ES-I3 (cell line): Measurements from ENCODE around the gene RNU6-1.

ENCODE experiments used
- H3K36me3 ChIP-seq: 2 replicates; pipeline ENCODE4 v1.6.1; 2013; ENCODE audit warnings: mild to moderate bottlenecking, low read length, control low read depth, moderate library complexity; ENCODE audit not compliant: insufficient read depth
- H3K4me1 ChIP-seq: 2 replicates; pipeline ENCODE4 v1.6.1; 2013; ENCODE audit warnings: mild to moderate bottlenecking, control low read depth, low read length; ENCODE audit not compliant: insufficient read depth
- H3K9ac ChIP-seq: 2 replicates; pipeline ENCODE4 v1.6.1; 2013; ENCODE audit warnings: low read depth, mild to moderate bottlenecking, low read length, moderate library complexity
- H3K9me3 ChIP-seq: 2 replicates; pipeline ENCODE4 v1.6.1; 2013; ENCODE audit warnings: mild to moderate bottlenecking, low read length, moderate library complexity; ENCODE audit not compliant: control insufficient read depth, insufficient read depth

The RNU6-1 gene

GRCh38 chr15:67869701-67870100, 29.9 kb upstream of the RNU6-1 start:
- Histone ChIP-seq H3K9ac (no peak overlapping the region), H3K4me1 (no peaks in the 10 kb centered on the region), H3K36me3 (no peaks in the 10 kb centered on the region), H3K9me3 (no peaks in the 10 kb centered on the region)

- Histone ChIP-seq H3K4me1 (no peaks in the 10 kb centered on the region), H3K36me3 (no peaks in the 10 kb centered on the region), H3K9me3 (no peaks in the 10 kb centered on the region), H3K9ac (no peak overlapping the region)
Observed at GRCh38 chr15:67865766-67866165, 25.9 kb upstream of the RNU6-1 start.

GRCh38 chr15:67865331-67865730, 25.5 kb upstream of the RNU6-1 start:
- H3K36me3 ChIP-seq, result no peaks in the 10 kb centered on the region
- no peak overlapping the region for H3K9ac ChIP-seq
- H3K9me3 ChIP-seq, result no peaks in the 10 kb centered on the region
- no peaks in the 10 kb centered on the region for H3K4me1 ChIP-seq

DNA sequence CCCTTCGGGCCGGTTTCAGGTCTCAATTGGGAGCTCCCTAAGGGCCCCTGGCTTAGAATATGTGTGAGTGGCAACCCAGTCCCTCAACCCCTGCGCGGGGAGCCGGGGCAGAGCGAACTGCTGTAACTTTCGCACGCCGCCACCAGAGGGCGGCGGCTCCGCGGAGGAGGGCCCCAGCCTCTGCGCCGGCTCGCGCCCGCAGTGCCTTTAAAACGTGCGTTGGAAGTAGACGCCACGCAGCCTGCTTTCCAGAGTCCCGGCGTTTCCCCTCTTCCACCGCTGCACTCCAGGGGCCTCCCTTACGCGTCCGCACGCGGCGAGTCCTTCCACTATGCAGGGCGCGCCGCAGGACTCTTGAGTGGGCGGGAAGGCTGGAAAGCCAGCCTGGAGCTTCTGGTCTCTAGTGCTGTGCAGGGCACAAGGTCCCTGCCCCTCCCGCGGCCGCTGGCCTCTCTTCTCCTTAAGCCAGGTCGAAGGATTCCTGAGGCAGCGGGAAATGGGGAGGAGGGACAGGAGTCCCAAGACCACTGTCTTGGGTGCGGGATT, 23.7 kb upstream of the RNU6-1 start:
- no peaks in the 10 kb centered on the region for H3K4me1 ChIP-seq
- no peaks in the 10 kb centered on the region for H3K9me3 ChIP-seq
- no peaks in the 10 kb centered on the region for H3K36me3 ChIP-seq
- peak overlapping the region; percentile 58 for H3K9ac ChIP-seq

- H3K36me3 ChIP-seq, result no peaks in the 10 kb centered on the region
- H3K9me3 ChIP-seq, result no peaks in the 10 kb centered on the region
- no peaks in the 10 kb centered on the region for H3K4me1 ChIP-seq
- no peak overlapping the region for H3K9ac ChIP-seq
Observed at GRCh38 chr15:67862750-67863441, 23.1 kb upstream of the RNU6-1 start.

DNA sequence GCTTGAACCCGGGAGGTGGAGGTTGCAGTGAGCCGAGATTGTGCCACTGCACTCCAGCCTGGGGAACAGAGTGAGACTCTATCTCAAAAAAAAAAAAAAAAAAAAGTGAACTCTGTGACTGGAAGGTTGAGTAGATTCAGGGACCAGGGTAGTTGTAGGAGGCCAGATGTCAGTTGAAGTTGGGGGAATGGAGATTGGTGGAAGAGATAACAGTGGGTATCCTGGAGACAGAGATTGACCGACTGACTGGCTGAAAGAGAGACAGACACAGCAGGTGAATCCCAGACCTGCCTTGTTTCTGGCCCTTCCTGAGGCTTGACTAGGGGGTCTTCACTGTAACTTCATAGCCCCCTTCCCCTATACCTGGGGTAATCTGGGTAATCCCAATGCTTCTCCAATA, 22.1 kb upstream of the RNU6-1 start:
- Histone ChIP-seq H3K4me1 (0 out of 2 replicates have a peak, but pooled peaks cover 5% of the 10 kb centered on the region), H3K9me3 (no peaks in the 10 kb centered on the region), H3K36me3 (no peaks in the 10 kb centered on the region), H3K9ac (no peak overlapping the region)

GRCh38 chr15:67859331-67859946, 19.6 kb upstream of the RNU6-1 start:
- Histone ChIP-seq H3K9me3 (no peaks in the 10 kb centered on the region), H3K4me1 (peaks cover 7% of the 10 kb centered on the region), H3K9ac (no peak overlapping the region)

GRCh38 chr15:67857220-67857619, 17.4 kb upstream of the RNU6-1 start:
- peaks cover 24% of the 10 kb centered on the region for H3K4me1 ChIP-seq

More at GRCh38 chr15:67859331-67859946, 19.6 kb upstream of the RNU6-1 start:
- no peaks in the 10 kb centered on the region for H3K36me3 ChIP-seq

GRCh38 chr15:67855842-67856241, 16.0 kb upstream of the RNU6-1 start:
- Histone ChIP-seq H3K9ac (no peak overlapping the region), H3K36me3 (no peaks in the 10 kb centered on the region), H3K4me1 (peaks cover 30% of the 10 kb centered on the region)

More at GRCh38 chr15:67857220-67857619, 17.4 kb upstream of the RNU6-1 start:
- Histone ChIP-seq H3K9me3 (no peaks in the 10 kb centered on the region), H3K9ac (no peak overlapping the region), H3K36me3 (no peaks in the 10 kb centered on the region)

DNA sequence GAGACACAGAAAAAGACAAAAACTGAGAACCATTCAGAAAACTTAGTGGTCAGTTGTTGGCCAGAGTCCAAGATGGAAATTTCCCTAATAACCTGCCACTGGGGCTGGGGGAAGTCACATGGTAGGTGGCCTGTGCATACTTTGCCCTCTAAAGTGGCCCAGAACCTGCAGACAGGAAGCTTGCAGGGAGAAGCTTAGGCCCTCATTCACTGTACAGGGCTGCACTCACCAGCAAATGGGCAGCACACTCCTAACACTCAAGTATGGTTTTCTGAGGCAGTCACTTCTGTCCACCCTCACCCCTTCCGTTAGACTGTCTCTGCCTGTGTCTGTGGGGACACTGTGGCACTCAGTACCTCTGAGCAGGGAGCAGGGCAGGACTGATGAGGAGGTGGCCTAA, 14.5 kb upstream of the RNU6-1 start:
- no peaks in the 10 kb centered on the region for H3K36me3 ChIP-seq
- H3K4me1 ChIP-seq, result peaks cover 35% of the 10 kb centered on the region
- no peak overlapping the region for H3K9ac ChIP-seq
- H3K9me3 ChIP-seq, result no peaks in the 10 kb centered on the region

More at GRCh38 chr15:67855842-67856241, 16.0 kb upstream of the RNU6-1 start:
- no peaks in the 10 kb centered on the region for H3K9me3 ChIP-seq

DNA sequence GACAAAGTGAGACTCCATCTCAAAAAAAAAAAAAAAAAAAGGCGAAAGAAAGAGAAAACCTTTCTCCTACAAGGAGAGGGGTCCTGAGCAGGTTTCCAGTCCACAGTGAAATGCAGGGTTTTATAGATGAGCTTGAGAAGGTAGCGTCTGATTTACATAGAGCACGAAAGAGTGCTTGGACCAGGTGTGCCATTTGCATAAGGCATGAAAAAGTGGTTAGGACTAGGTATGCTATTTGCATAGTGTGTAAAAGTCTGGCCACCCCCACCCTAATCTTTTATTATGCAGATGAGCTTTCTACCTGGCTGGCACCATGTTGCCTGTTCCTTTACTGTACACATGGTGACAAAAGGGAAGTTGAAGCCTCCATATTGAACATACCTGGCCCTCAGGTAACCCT, 13.6 kb upstream of the RNU6-1 start:
- H3K9ac ChIP-seq, result no peak overlapping the region
- H3K36me3 ChIP-seq, result no peaks in the 10 kb centered on the region
- peaks cover 36% of the 10 kb centered on the region for H3K4me1 ChIP-seq

DNA sequence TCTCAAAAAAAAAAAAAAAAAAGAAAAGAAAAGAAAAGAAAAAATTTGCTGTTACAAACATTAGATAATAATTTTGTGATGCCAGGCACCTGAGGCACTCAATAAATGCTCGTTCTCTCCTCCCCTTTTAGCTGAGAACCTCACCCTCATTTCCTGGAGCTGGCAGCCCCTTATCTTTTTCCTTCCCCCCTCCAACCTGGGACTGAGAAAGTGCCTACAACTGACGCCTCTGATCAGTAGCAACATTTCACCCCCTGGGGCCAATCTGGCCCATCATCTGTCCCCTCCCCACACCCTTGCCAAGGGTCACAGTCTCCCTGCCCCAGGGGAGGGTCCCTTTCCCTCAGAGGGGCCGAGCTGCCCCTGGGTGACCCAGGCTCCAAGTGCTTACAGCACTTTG, 12.6 kb upstream of the RNU6-1 start:
- H3K9me3 ChIP-seq, result no peaks in the 10 kb centered on the region
- H3K9ac ChIP-seq, result no peak overlapping the region
- H3K36me3 ChIP-seq, result no peaks in the 10 kb centered on the region
- peaks cover 36% of the 10 kb centered on the region for H3K4me1 ChIP-seq

More for the DNA sequence above, 13.6 kb upstream of the RNU6-1 start:
- H3K9me3 ChIP-seq, result no peaks in the 10 kb centered on the region

GRCh38 chr15:67850994-67851571, 11.2 kb upstream of the RNU6-1 start:
- Histone ChIP-seq H3K9ac (no peak overlapping the region), H3K9me3 (no peaks in the 10 kb centered on the region), H3K36me3 (no peaks in the 10 kb centered on the region), H3K4me1 (peaks cover 33% of the 10 kb centered on the region)

- Histone ChIP-seq H3K36me3 (no peaks in the 10 kb centered on the region), H3K9ac (no peak overlapping the region), H3K9me3 (no peaks in the 10 kb centered on the region), H3K4me1 (peaks cover 35% of the 10 kb centered on the region)
Observed at GRCh38 chr15:67850336-67850735, 10.5 kb upstream of the RNU6-1 start.

- peaks cover 41% of the 10 kb centered on the region for H3K4me1 ChIP-seq
- no peaks in the 10 kb centered on the region for H3K9me3 ChIP-seq
- H3K9ac ChIP-seq, result no peak overlapping the region
- H3K36me3 ChIP-seq, result no peaks in the 10 kb centered on the region
Observed at GRCh38 chr15:67849538-67849937, 9.7 kb upstream of the RNU6-1 start.
